Memory B cell (primary cell): ENCODE measurements around the gene ERAL1.
"Not testable (repeated sequence)": the region's sequence is repeated elsewhere in the genome, so short reads cannot be mapped to it uniquely, and the experiment has no call there.

Experiments
- ATAC-seq: fragments of 150-1000 bp; cut with Tn5 transposase; 2 replicates; pipeline ENCODE4 v1.10.0; 2021; ENCODE audit warnings: low read depth, mild to moderate bottlenecking, moderate library complexity
- DNase-seq, 2 donors: peaks; one replicate each; pipeline ENCODE4 v3.0.0; 2022; ENCODE audit warnings: low spot score in 2 of 2
- H3K27ac Mint-ChIP-seq: one replicate; pipeline ENCODE4 v1.8.0; 2022; ENCODE audit warnings: mild to moderate bottlenecking, moderate library complexity, mixed read lengths
- H3K27me3 Mint-ChIP-seq: one replicate; pipeline ENCODE4 v1.8.0; 2022; ENCODE audit warnings: mixed read lengths
- H3K36me3 Mint-ChIP-seq: one replicate; pipeline ENCODE4 v1.8.0; 2022; ENCODE audit warnings: mild to moderate bottlenecking, mixed read lengths
- H3K4me1 Mint-ChIP-seq: one replicate; pipeline ENCODE4 v1.8.0; 2022; ENCODE audit warnings: mixed read lengths
- H3K4me3 Mint-ChIP-seq: one replicate; pipeline ENCODE4 v1.8.0; 2022; ENCODE audit warnings: mild to moderate bottlenecking, moderate library complexity, mixed read lengths
- H3K9me3 Mint-ChIP-seq: one replicate; pipeline ENCODE4 v1.8.0; 2022; ENCODE audit warnings: mixed read lengths

Gene ERAL1

DNA sequence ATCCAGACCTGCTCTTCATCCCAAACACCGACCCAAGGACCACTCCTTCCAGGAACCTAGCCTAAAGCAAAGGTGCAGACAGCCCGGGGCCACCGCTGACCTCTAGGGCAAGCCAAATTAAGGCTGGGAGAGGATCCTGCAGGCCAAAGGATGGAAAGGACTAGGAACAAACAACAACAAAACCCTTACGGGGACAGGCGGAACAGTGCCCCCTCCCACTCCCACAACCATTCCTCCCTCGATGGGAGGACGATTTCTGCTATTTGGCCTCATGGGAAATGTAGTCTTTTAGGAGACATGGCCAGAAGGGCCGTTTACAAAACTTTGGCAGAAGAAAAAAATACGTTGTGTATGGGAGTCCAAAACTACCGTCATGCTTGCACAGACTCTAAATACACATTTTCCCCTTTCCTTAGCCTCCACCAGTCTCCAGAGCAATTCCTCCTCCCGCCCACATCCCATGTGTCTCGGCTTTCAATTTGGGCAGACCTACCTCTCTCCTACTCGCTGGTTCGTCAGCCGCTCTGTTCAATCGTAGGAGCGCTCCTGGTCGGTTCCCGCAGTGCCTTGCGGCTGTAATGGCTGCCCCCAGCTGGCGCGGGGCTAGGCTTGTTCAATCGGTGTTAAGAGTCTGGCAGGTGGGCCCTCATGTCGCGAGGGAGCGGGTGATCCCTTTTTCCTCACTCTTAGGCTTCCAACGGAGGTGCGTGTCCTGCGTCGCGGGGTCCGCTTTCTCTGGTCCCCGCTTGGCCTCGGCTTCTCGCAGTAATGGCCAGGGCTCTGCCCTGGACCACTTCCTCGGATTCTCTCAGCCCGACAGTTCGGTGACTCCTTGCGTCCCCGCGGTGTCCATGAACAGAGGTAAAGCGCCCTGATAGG lies at the start of gene ERAL1:
Gene ERAL1 (plus strand): TSS at position 560 of the 879 bp plus-strand sequence. CDS start 19 bp downstream, at position 579.
- Mint-ChIP-seq H3K4me3 (peak within 1 kb of the TSS; percentile 89), H3K9me3 (no peaks in the 10 kb centered on the region), H3K27ac (peak within 1 kb of the TSS; percentile 66), H3K36me3 (peaks cover 15% of the 10 kb centered on the region), H3K4me1 (no peaks in the 10 kb centered on the region), H3K27me3 (no peaks in the 10 kb centered on the region)
- ATAC-seq (peak; percentile 99), DNase-seq (peak; percentile 70 to 74)

DNA sequence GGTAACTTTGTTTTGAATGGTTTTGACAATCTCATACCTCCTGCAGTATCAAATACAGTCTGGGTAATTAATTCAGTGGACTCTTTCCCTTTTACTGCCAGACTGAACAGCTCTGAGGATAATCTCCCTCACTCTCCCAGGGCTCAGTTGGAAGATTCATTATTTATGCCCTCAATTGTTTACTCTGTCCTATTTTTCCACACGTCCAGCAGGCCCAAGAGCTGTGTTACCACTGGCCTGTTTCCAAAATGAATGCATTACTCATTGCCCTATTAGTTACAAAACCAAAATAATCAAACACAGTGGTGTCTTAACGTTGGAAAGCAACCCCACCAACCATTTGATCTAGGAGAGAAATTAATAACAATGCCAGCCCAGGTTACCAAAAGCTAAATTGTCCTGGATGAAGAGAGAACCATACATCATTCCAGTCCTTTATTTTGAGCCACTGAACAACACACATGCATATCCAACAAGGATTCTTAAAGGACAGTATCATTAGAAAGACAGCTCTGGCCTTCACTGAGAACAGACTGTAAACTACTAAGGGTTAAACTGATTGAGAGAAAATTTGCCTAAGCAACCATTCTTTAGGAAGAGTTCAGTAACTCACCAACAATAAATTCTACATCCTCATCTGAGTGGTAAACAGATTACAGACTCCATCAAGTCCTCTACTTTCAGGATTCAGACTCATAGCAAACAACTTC lies 46.7 kb upstream of the ERAL1 start:
- no peak for ATAC-seq
- no peak for DNase-seq
- Mint-ChIP-seq H3K27me3 (no peaks in the 10 kb centered on the region), H3K4me3 (no peak overlapping the region), H3K9me3 (no peaks in the 10 kb centered on the region), H3K4me1 (peaks cover 16% of the 10 kb centered on the region), H3K27ac (peak overlapping the region; percentile 39), H3K36me3 (peaks cover 2% of the 10 kb centered on the region)

DNA sequence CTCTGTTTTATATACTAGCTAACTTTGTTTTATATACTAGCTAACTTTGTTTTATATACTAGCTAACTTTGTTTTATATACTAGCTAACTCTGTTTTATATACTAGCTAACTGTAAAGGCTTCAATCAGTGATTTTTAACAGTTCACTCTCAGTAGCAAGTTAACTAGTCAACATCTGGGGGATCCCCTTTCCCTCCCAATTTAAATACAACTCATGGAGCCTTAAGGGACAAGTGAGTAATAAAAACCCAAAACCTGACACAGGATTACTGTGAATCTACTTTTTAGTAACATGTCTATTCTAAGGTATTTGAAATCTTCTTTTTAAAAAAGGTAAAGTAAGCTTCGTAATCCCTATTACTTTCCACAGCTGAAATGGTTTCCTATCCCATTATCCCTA lies 44.4 kb upstream of the ERAL1 start:
- Mint-ChIP-seq H3K4me1 (peaks cover 17% of the 10 kb centered on the region), H3K27me3 (no peaks in the 10 kb centered on the region), H3K27ac (no peak overlapping the region), H3K36me3 (no peaks in the 10 kb centered on the region), H3K9me3 (no peaks in the 10 kb centered on the region), H3K4me3 (no peak overlapping the region)
- no peak for ATAC-seq
- no peak for DNase-seq

DNA sequence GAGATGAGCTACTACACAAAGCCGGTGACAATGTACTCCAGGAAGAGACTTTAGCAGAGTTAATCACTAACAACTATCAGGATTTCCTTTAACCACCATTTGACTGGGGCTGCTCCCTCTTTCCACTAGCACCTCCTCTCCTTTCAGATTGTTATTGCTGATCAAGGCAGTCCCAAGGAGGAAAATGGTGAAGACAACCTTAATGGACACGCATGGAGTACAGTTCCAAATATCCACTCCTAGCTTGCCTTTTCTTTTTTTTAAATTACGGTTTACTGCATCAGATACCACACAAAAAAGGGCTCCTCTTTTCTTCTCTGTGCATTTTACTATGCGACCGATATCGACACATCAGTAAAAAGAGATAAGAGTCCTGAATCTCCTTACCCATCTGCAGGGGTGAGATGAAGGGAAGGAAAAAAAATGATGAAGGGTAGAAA lies 43.1 kb upstream of the ERAL1 start:
- peak overlapping the region; percentile 95 for H3K4me3 Mint-ChIP-seq
- ATAC-seq = no peak
- DNase-seq = no peak
- H3K4me1 Mint-ChIP-seq = peaks cover 17% of the 10 kb centered on the region
- H3K9me3 Mint-ChIP-seq = no peaks in the 10 kb centered on the region
- no peaks in the 10 kb centered on the region for H3K36me3 Mint-ChIP-seq
- no peaks in the 10 kb centered on the region for H3K27me3 Mint-ChIP-seq
- H3K27ac Mint-ChIP-seq = peak overlapping the region; percentile 98

DNA sequence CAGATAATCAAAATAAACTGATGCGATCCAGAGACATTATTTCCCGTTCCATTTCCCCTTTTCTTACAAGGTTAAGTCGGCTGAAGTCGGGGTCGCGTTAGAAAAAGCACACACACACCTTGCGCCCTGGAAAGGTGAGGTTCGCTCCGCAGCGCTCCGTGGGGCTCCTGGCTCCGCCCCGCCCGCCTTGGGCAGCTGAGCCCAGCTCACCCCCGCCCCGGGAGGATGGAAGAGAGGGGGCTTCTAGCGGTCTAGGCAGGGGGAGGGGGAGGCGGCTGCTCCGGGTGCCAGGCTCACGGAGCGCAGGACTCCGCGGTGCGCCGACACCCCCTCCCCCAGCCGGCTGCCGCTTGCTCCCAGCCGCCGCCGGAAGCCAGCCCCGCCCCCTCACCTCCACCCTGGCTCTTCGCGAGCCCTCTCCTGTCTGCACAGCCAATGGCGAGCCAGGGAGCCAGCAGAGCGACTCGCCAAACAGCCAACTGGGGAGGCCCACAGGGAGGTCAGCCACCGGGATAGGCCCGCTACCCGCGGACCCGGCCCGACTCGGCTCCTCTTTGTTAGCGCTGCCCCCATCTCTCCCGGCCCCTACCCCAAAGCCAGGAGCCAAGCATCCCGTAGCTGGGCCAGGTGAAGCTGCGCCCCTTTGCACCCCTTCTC lies 42.6 kb upstream of the ERAL1 start:
- DNase-seq (peak; percentile 86 to 93), ATAC-seq (peak; percentile 97)
- no peaks in the 10 kb centered on the region for H3K27me3 Mint-ChIP-seq
- H3K9me3 Mint-ChIP-seq = no peaks in the 10 kb centered on the region
- peak overlapping the region; percentile 95 for H3K4me3 Mint-ChIP-seq
- no peaks in the 10 kb centered on the region for H3K36me3 Mint-ChIP-seq
- H3K4me1 Mint-ChIP-seq = peaks cover 17% of the 10 kb centered on the region
- H3K27ac Mint-ChIP-seq = peak overlapping the region; percentile 98

DNA sequence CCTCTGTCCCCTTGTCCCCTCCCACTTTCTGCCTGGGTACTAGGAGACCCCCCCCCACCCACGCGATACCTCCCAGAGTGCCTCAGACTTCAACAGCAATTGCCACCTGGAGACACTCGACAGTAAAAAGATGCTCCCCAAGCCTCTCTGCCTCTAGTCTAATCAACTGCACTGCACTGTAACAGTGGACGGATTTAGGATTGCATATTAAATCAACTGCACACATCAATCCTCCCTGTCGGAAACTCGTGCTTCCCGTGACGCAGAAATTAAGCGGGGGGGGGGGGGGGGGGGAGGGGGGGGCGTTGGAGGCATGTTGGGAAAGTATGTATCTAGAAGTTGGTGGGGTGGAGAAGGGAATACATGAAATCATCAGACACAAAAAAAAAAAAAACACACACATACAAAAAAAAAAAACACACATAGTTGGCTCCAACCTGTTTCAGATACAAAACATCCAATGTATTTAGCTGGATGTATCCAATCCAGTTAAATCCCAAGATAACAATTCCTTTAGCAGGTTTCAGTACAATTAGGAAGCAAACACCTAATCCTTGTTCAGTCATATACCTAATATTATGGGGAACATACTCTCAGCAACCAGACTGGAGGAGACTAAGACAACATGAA lies 42.0 kb upstream of the ERAL1 start:
- peaks cover 17% of the 10 kb centered on the region for H3K4me1 Mint-ChIP-seq
- ATAC-seq (peak; percentile 56), DNase-seq (no peak)
- no peaks in the 10 kb centered on the region for H3K27me3 Mint-ChIP-seq
- H3K4me3 Mint-ChIP-seq = peak overlapping the region; percentile 95
- H3K9me3 Mint-ChIP-seq = no peaks in the 10 kb centered on the region
- peak overlapping the region; percentile 98 for H3K27ac Mint-ChIP-seq
- no peaks in the 10 kb centered on the region for H3K36me3 Mint-ChIP-seq

- Mint-ChIP-seq H3K27me3 (no peaks in the 10 kb centered on the region), H3K4me3 (no peak overlapping the region), H3K36me3 (no peaks in the 10 kb centered on the region), H3K9me3 (no peaks in the 10 kb centered on the region), H3K27ac (peak overlapping the region; percentile 63), H3K4me1 (peaks cover 5% of the 10 kb centered on the region)
- no peak for DNase-seq
- ATAC-seq = no peak
These were observed 38.3 kb upstream of the ERAL1 start for GRCh38 chr17:28816540-28816939.

DNA sequence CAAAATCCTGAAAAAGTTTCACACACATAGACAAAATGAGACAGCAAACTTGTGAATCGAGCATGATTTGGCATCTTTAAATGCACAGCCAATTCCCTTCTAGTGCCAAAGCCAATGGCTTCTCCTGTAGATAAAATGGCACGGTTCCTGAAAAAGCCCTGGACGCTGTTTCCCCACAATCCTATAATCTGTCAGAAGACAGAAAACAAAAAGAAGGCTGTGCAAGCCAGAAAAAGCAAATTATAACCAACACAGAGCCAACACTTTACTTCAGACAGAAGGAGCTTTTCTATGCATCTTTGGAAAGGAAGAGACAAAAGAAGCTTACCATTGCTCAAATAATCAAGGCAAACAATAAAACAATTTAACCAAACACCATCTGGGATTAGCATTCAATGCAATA lies 36.0 kb upstream of the ERAL1 start:
- peaks cover 3% of the 10 kb centered on the region for H3K4me1 Mint-ChIP-seq
- ATAC-seq (no peak), DNase-seq (no peak)
- H3K36me3 Mint-ChIP-seq = no peaks in the 10 kb centered on the region
- H3K27ac Mint-ChIP-seq = no peak overlapping the region
- H3K27me3 Mint-ChIP-seq = no peaks in the 10 kb centered on the region
- no peak overlapping the region for H3K4me3 Mint-ChIP-seq
- H3K9me3 Mint-ChIP-seq = no peaks in the 10 kb centered on the region

DNA sequence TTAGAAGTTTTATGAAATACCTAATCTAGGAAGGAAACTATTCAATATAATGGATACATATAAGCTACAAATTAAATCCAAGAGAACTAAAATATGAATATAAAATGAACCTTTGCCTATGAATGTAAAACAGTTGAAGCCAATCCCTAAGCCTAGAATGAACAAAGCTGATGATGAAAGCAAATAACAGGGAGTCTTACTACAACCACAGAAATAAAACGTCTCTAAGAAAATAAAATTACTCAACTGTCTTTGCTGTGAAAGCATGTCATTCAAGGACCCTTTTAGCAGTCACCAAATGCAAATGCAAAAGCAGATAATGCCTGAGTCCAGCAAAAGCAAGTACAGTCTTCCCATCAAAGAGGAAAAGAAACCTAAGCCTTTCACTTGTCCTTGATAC lies 35.2 kb upstream of the ERAL1 start:
- no peaks in the 10 kb centered on the region for H3K9me3 Mint-ChIP-seq
- DNase-seq (no peak), ATAC-seq (no peak)
- H3K36me3 Mint-ChIP-seq = no peaks in the 10 kb centered on the region
- H3K27ac Mint-ChIP-seq = peak overlapping the region; percentile 62
- peaks cover 3% of the 10 kb centered on the region for H3K4me1 Mint-ChIP-seq
- no peak overlapping the region for H3K4me3 Mint-ChIP-seq
- H3K27me3 Mint-ChIP-seq = no peaks in the 10 kb centered on the region

- Mint-ChIP-seq H3K4me1 (peaks cover 8% of the 10 kb centered on the region), H3K9me3 (no peaks in the 10 kb centered on the region), H3K36me3 (peaks cover 4% of the 10 kb centered on the region), H3K27ac (no peak overlapping the region), H3K27me3 (no peaks in the 10 kb centered on the region), H3K4me3 (no peak overlapping the region)
- DNase-seq = no peak
- no peak for ATAC-seq
These were observed 27.1 kb upstream of the ERAL1 start for GRCh38 chr17:28827672-28828071.

- Mint-ChIP-seq H3K9me3 (no peaks in the 10 kb centered on the region), H3K36me3 (peaks cover 4% of the 10 kb centered on the region), H3K27ac (no peak overlapping the region), H3K4me3 (no peak overlapping the region), H3K27me3 (no peaks in the 10 kb centered on the region), H3K4me1 (peaks cover 6% of the 10 kb centered on the region)
- no peak for ATAC-seq
- no peak for DNase-seq
These were observed 26.3 kb upstream of the ERAL1 start for GRCh38 chr17:28828294-28829040.

- peaks cover 12% of the 10 kb centered on the region for H3K36me3 Mint-ChIP-seq
- H3K9me3 Mint-ChIP-seq = no peaks in the 10 kb centered on the region
- no peaks in the 10 kb centered on the region for H3K27me3 Mint-ChIP-seq
- ATAC-seq (no peak), DNase-seq (no peak)
- H3K27ac Mint-ChIP-seq = peak overlapping the region; percentile 24
- H3K4me1 Mint-ChIP-seq = peaks cover 10% of the 10 kb centered on the region
- H3K4me3 Mint-ChIP-seq = no peak overlapping the region
These were observed 20.4 kb upstream of the ERAL1 start for GRCh38 chr17:28834420-28834819.

DNA sequence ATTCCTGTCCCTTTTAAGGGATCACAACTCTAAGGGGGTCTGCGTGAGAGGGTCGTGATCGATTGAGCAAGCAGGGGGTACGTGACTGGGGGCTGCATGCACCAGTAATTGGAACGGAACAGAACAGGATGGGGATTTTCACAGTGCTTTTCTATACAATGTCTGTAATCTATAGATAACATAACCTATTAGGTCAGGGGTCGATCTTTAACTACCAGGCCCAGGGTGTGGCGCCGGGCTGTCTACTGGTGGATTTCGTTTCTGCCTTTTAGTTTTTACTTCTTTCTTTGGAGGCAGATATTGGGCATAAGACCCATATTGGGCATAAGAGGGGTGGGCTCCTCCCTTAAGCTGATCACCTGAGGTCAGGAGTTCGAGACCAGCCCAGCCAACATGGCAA lies 18.3 kb upstream of the ERAL1 start:
- peaks cover 12% of the 10 kb centered on the region for H3K36me3 Mint-ChIP-seq
- not testable (repeated sequence) for H3K4me3 Mint-ChIP-seq, H3K27ac Mint-ChIP-seq, H3K9me3 Mint-ChIP-seq, H3K27me3 Mint-ChIP-seq, ATAC-seq, DNase-seq
- H3K4me1 Mint-ChIP-seq = peaks cover 10% of the 10 kb centered on the region
